ENCODE results near the gene SNTA1.
A peak's percentile ranks its signal among the peaks of the same experiment; 100 is the strongest.

SNTA1 gene
- long read RNA-seq, result 0 reads

- TF ChIP-seq CTCF (IDR thresholded peaks at IDR 0.05; ENCODE audit: insufficient read depth, low read length) (no peak), POLR2AphosphoS5 (IDR thresholded peaks at IDR 0.05; ENCODE audit: low read depth) (no peak)
- H3K27ac ChIP-seq (replicated peaks), result 0 out of 2 replicates have a peak within 1 kb of the TSS, but pooled peaks have one; percentile 30
- H3K4me3 ChIP-seq (replicated peaks; ENCODE audit: insufficient read depth, low read length), result peak within 1 kb of the TSS; percentile 84
- peaks cover 5% of the 10 kb centered on the region for H3K27me3 ChIP-seq (ENCODE audit: insufficient read depth, poor library complexity, severe bottlenecking)
- peak; percentile 62 to 77 for DNase-seq (ENCODE audit: low read depth in 1 of 2, low spot score in 1 of 2)
Observed at GRCh38 chr20:33443512-33444239, at the start of gene SNTA1. TSS of gene SNTA1 (minus strand) at chr20:33443763. CDS start at chr20:33443620, 143 bp downstream.

- Histone ChIP-seq H3K27me3 (ENCODE audit: insufficient read depth, poor library complexity, severe bottlenecking) (no peaks in the 10 kb centered on the region), H3K4me3 (replicated peaks; ENCODE audit: insufficient read depth, low read length) (peak overlapping the region; percentile 84), H3K27ac (replicated peaks) (peak overlapping the region; percentile 69; the same call in 1 of the 2 replicates)
- DNase-seq (ENCODE audit: low read depth in 1 of 2, low spot score in 1 of 2), result no peak
- TF ChIP-seq SPI1 (IDR thresholded peaks at IDR 0.05; ENCODE audit: borderline replicate concordance, low read depth), result no peak
- no peak for TF ChIP-seq CTCF (IDR thresholded peaks at IDR 0.05; ENCODE audit: insufficient read depth, low read length)
- no peak for TF ChIP-seq GABPA (IDR thresholded peaks at IDR 0.05; ENCODE audit: low read depth)
- TF ChIP-seq REST (IDR thresholded peaks at IDR 0.05; ENCODE audit: insufficient replicate concordance, low read depth), result no peak
- no peak for TF ChIP-seq POLR2AphosphoS5 (IDR thresholded peaks at IDR 0.05; ENCODE audit: low read depth)
Observed at GRCh38 chr20:33490934-33491656, 47.5 kb upstream of the SNTA1 start.

GRCh38 chr20:33490023-33490933 lies 46.7 kb upstream of the SNTA1 start, which contains the start of gene CBFA2T2:
TSS of gene CBFA2T2 (plus strand) at chr20:33490096. CDS start at chr20:33490268, 172 bp downstream.
- peak in 1 of 2 experiments; percentile 38 for DNase-seq (ENCODE audit: low read depth in 1 of 2, low spot score in 1 of 2)
- no peak for TF ChIP-seq POLR2AphosphoS5 (IDR thresholded peaks at IDR 0.05; ENCODE audit: low read depth)
- TF ChIP-seq CTCF (IDR thresholded peaks at IDR 0.05; ENCODE audit: insufficient read depth, low read length), result no peak
- 0 out of 2 replicates have a peak, but pooled peaks have one; percentile 30 for TF ChIP-seq SPI1 (IDR thresholded peaks at IDR 0.05; ENCODE audit: borderline replicate concordance, low read depth)
- H3K4me3 ChIP-seq (replicated peaks; ENCODE audit: insufficient read depth, low read length), result peak within 1 kb of the TSS; percentile 84
- no peaks in the 10 kb centered on the region for H3K27me3 ChIP-seq (ENCODE audit: insufficient read depth, poor library complexity, severe bottlenecking)
- peak within 1 kb of the TSS; percentile 71 for H3K27ac ChIP-seq (replicated peaks)

GRCh38 chr20:33489495-33490022 lies 46.0 kb upstream of the SNTA1 start:
- peak; percentile 90 to 99 for DNase-seq (ENCODE audit: low read depth in 1 of 2, low spot score in 1 of 2)
- peak overlapping the region; percentile 84 for H3K4me3 ChIP-seq (replicated peaks; ENCODE audit: insufficient read depth, low read length)

More at GRCh38 chr20:33489495-33490022, 46.0 kb upstream of the SNTA1 start:
- Histone ChIP-seq H3K27ac (replicated peaks) (peak overlapping the region; percentile 71), H3K27me3 (ENCODE audit: insufficient read depth, poor library complexity, severe bottlenecking) (no peaks in the 10 kb centered on the region)
- TF ChIP-seq POLR2AphosphoS5 (IDR thresholded peaks at IDR 0.05; ENCODE audit: low read depth) (peak; percentile 93), SPI1 (IDR thresholded peaks at IDR 0.05; ENCODE audit: borderline replicate concordance, low read depth) (0 out of 2 replicates have a peak, but pooled peaks have one; percentile 2), CTCF (IDR thresholded peaks at IDR 0.05; ENCODE audit: insufficient read depth, low read length) (no peak), GABPA (IDR thresholded peaks at IDR 0.05; ENCODE audit: low read depth) (no peak), REST (IDR thresholded peaks at IDR 0.05; ENCODE audit: insufficient replicate concordance, low read depth) (no peak)

All from HL-60 (cell line).